HepG2 (cell line): ENCODE measurements around the gene CLASP1. TPM values are rescaled to one million over a fixed set of nuclear protein-coding genes. Genes with fewer than 3 reads are reported as not detected.

ENCODE experiments used
- ATAC-seq: fragments of 200-7000 bp; cut with Tn5 transposase; 3 replicates; pipeline ENCODE4 v1.9.1; 2020; ENCODE audit warnings: mild to moderate bottlenecking, moderate library complexity
- BruUV-seq: library from RNA; stranded (reverse); fragments of 400-500 nt; replicated peaks from 2 replicates; lab custom pipeline; 2021; lab: Mats Ljungman, UMichigan
- CTCF ChIA-PET: fragments of 300-600 bp; formaldehyde crosslinking; extraction: SDS; loops from one replicate; lab custom pipeline; 2021; ENCODE audit warnings: low total read pairs, inconsistent platforms, low intra/inter-chr PET ratio; lab: Yijun Ruan, JAX
- POLR2A ChIA-PET: fragments of 350-600 bp; sonication (Branson Sonifier 250); formaldehyde crosslinking; loops from one replicate; lab custom pipeline; 2020; ENCODE audit warnings: antibody characterized with exemption, inconsistent platforms; lab: Yijun Ruan, JAX
- DNase-seq: peaks from one replicate; pipeline ENCODE4 v3.0.0-alpha.2; 2015; ENCODE audit warnings: low spot score
- FAIRE-seq: peaks from 3 replicates; lab custom pipeline; 2011; peaks lifted over from hg19 to GRCh38; lab: Jason Lieb, UNC
- H2AFZ ChIP-seq: one replicate; pipeline ENCODE4 v1.6.1; 2011; ENCODE audit warnings: low read length, inconsistent platforms
- H3K27ac ChIP-seq: fragments of 300-600 bp; 3 replicates; pipeline ENCODE4 v1.8.0; 2011; ENCODE audit warnings: mixed run types, mild to moderate bottlenecking, mixed read lengths, low read length, inconsistent platforms; ENCODE audit not compliant: insufficient read depth; ENCODE audit errors: extremely low read length
- H3K27me3 ChIP-seq, 2 experiments: fragments of 200-600 bp in 1 of 2; 2 replicates in 1 of 2; 3 replicates in 1 of 2; pipeline versions ENCODE4 v1.6.0 to v1.8.0; 2011; ENCODE audit warnings: low read length in 2 of 2, mild to moderate bottlenecking in 2 of 2, moderate library complexity in 2 of 2, inconsistent platforms in 1 of 2; ENCODE audit not compliant: insufficient read depth in 2 of 2, control insufficient read depth in 1 of 2
- H3K36me3 ChIP-seq, 2 experiments: fragments of 200-600 bp in 1 of 2; replicated peaks in 1 of 2; 2 replicates in 1 of 2; 3 replicates in 1 of 2; pipeline versions ENCODE4 v1.5.1 to v1.8.0; 2011; ENCODE audit warnings: low read length in 2 of 2, inconsistent platforms in 1 of 2; ENCODE audit not compliant: insufficient read depth in 2 of 2, control insufficient read depth in 1 of 2
- H3K4me1 ChIP-seq: 2 replicates; pipeline ENCODE4 v1.5.1; 2012; ENCODE audit warnings: low read length, inconsistent platforms; ENCODE audit not compliant: insufficient read depth
- H3K4me2 ChIP-seq: 2 replicates; pipeline ENCODE4 v1.6.0; 2011; ENCODE audit warnings: low read depth, low read length, inconsistent platforms
- H3K4me3 ChIP-seq, 3 experiments: fragments of 200-600 bp in 1 of 3; sonication (generic), shearing (Covaris generic) in 1 of 3; replicated peaks in 1 of 3; 2 replicates each; pipeline ENCODE4 v1.5.1; 2011 to 2016; ENCODE audit warnings: low read length in 3 of 3, inconsistent platforms in 2 of 3, low read depth in 2 of 3, mild to moderate bottlenecking in 2 of 3, control low read depth in 1 of 3, mixed read lengths in 1 of 3; ENCODE audit not compliant: insufficient read depth in 1 of 3
- H3K79me2 ChIP-seq: one replicate; pipeline ENCODE4 v1.6.1; 2011; ENCODE audit warnings: low read length, inconsistent platforms; ENCODE audit not compliant: insufficient read depth
- H3K9ac ChIP-seq: 2 replicates; pipeline ENCODE4 v1.6.0; 2011; ENCODE audit warnings: mild to moderate bottlenecking, low read depth, low read length, inconsistent platforms; ENCODE audit not compliant: insufficient read depth
- H3K9me3 ChIP-seq: 2 replicates; pipeline ENCODE4 v1.5.1; 2012; ENCODE audit warnings: mild to moderate bottlenecking, low read length
- H4K20me1 ChIP-seq: 2 replicates; pipeline ENCODE4 v1.6.0; 2011; ENCODE audit warnings: inconsistent platforms, mild to moderate bottlenecking, low read length, moderate library complexity; ENCODE audit not compliant: insufficient read depth
- ERF ChIP-seq: IDR thresholded peaks from 2 replicates; pipeline ENCODE4 v1.6.1; 2018; ENCODE audit warnings: missing biosample characterization, missing genetic modification reagents
- HHEX ChIP-seq: IDR thresholded peaks from 2 replicates; pipeline ENCODE4 v1.6.1; 2016; ENCODE audit warnings: control low read depth
- PHF5A ChIP-seq: IDR thresholded peaks from one replicate; pipeline ENCODE4 v1.6.1; 2018; ENCODE audit warnings: low read depth, missing genetic modification reagents; ENCODE audit not compliant: unreplicated experiment
- SMAD9 ChIP-seq: sonication (generic); formaldehyde crosslinking; IDR thresholded peaks from 2 replicates; pipeline ENCODE4 v1.5.1; 2020; ENCODE audit warnings: mild to moderate bottlenecking, missing genetic modification reagents
- ZBTB4 ChIP-seq: sonication (generic); formaldehyde crosslinking; IDR thresholded peaks from 2 replicates; pipeline ENCODE4 v1.4.0; 2020; ENCODE audit warnings: missing genetic modification reagents, mild to moderate bottlenecking, borderline replicate concordance
- ZNF329 ChIP-seq: sonication (generic); formaldehyde crosslinking; IDR thresholded peaks from 2 replicates; pipeline ENCODE4 v1.9.0; 2021; ENCODE audit warnings: low read depth, mild to moderate bottlenecking, missing genetic modification reagents
- ZUFSP ChIP-seq: sonication (generic); formaldehyde crosslinking; IDR thresholded peaks from 2 replicates; pipeline ENCODE4 v1.9.0; 2021; ENCODE audit warnings: missing genetic modification reagents, mild to moderate bottlenecking, borderline replicate concordance
- WGBS: methylation state at CpG from one replicate; pipeline ENCODE4 v1.1.6; 2017; ENCODE audit warnings: low lambda C conversion rate; 5-methylcytosine and 5-hydroxymethylcytosine counted together
- in situ Hi-C: cut with HindIII; loops from 2 replicates; pipeline ENCODE4 v1.10.0; 2017; ENCODE audit warnings: low pct_unique_long_range_greater_than_20kb; ENCODE audit not compliant: extremely low pct_ligation_motif_present
- intact Hi-C: fragments of 100-400 bp; cut with micrococcal nuclease; formaldehyde crosslinking; loops from one replicate; pipeline ENCODE4 v1.10.0; 2022; ENCODE audit not compliant: unreplicated experiment
- polyA plus RNA-seq, 8 experiments: library from polyadenylated mRNA; depleted of rRNA in 3 of 8; stranded (reverse) in 7 of 8; unstranded in 1 of 8; fragments of >200 nt; fragmentation: Illumina TruSeq in 4 of 8; extraction: Trizol in 4 of 8; gene quantifications; 2 replicates each; pipeline versions ENCODE4 v1.2.1 to v1.2.3, GENCODE V29; 2011 to 2016; ENCODE audit warnings: low read depth in 4 of 8, missing spikeins in 1 of 8, mixed read lengths in 1 of 8; ENCODE audit not compliant: insufficient read depth in 1 of 8
- total RNA-seq, 5 experiments: library from RNA; depleted of rRNA; stranded (reverse); fragments of >200 nt; fragmentation: Illumina TruSeq; extraction: Trizol; gene quantifications; 2 replicates each; pipeline ENCODE4 v1.2.3, GENCODE V29; 2016; ENCODE audit warnings: low read depth in 1 of 5
- TF ChIP-seq, protein P1 (sequence below): sonication (generic); formaldehyde crosslinking; IDR thresholded peaks from 2 replicates; pipeline ENCODE4 v1.4.0; 2020; ENCODE audit warnings: mild to moderate bottlenecking, missing genetic modification reagents
- TF ChIP-seq, protein P2 (sequence below): sonication (generic); formaldehyde crosslinking; IDR thresholded peaks from 2 replicates; pipeline ENCODE4 v1.4.0; 2020; ENCODE audit warnings: missing genetic modification reagents, borderline replicate concordance
- TF ChIP-seq, protein P3 (sequence below): sonication (generic); formaldehyde crosslinking; IDR thresholded peaks from 2 replicates; pipeline ENCODE4 v1.5.0; 2020; ENCODE audit warnings: mild to moderate bottlenecking, missing genetic modification reagents
- TF ChIP-seq, protein P4 (sequence below): sonication (generic); formaldehyde crosslinking; IDR thresholded peaks from 2 replicates; pipeline ENCODE4 v1.4.0; 2020; ENCODE audit warnings: mild to moderate bottlenecking, missing genetic modification reagents

Gene CLASP1
- total and polyA plus RNA-seq, 2 of the 13 experiments (the other 11 are each of a cell fraction or from before 2014, with no cell fraction given): 11.7 to 47.9 TPM

DNA sequence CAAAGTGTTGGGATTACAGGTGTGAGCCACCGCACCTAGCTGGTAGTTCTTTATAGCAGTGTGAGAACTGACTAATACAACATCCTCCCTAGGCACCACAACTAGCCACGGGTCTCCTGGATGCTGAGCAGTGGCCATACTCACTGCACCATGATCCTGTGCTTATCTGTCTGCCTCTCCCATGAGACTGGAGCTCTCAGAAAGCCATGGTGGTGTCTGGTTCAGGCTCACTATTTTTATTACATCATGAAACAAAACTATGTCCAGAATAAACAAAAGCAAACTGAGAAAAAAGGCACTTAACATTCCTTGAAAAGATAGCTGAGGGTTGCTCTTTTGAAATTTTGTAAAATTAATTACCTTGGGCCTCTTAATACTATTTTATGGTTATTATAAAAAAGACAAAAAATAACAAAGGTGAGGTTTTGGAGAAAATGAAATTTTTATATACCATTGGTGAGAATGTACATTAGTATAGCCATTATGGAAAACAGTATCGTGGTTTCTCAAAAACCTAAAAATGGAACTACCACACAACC, 273.6 kb downstream of the CLASP1 start:
- no peak for ATAC-seq
- in situ Hi-C loops: no loop called here
- TF ChIP-seq HHEX (CRISPR knock-in tag): no peak
- TF ChIP-seq ZBTB4: no peak
- TF ChIP-seq, protein P1, sequence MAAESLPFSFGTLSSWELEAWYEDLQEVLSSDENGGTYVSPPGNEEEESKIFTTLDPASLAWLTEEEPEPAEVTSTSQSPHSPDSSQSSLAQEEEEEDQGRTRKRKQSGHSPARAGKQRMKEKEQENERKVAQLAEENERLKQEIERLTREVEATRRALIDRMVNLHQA (CRISPR knock-in tag): no peak
- TF ChIP-seq, protein P2, sequence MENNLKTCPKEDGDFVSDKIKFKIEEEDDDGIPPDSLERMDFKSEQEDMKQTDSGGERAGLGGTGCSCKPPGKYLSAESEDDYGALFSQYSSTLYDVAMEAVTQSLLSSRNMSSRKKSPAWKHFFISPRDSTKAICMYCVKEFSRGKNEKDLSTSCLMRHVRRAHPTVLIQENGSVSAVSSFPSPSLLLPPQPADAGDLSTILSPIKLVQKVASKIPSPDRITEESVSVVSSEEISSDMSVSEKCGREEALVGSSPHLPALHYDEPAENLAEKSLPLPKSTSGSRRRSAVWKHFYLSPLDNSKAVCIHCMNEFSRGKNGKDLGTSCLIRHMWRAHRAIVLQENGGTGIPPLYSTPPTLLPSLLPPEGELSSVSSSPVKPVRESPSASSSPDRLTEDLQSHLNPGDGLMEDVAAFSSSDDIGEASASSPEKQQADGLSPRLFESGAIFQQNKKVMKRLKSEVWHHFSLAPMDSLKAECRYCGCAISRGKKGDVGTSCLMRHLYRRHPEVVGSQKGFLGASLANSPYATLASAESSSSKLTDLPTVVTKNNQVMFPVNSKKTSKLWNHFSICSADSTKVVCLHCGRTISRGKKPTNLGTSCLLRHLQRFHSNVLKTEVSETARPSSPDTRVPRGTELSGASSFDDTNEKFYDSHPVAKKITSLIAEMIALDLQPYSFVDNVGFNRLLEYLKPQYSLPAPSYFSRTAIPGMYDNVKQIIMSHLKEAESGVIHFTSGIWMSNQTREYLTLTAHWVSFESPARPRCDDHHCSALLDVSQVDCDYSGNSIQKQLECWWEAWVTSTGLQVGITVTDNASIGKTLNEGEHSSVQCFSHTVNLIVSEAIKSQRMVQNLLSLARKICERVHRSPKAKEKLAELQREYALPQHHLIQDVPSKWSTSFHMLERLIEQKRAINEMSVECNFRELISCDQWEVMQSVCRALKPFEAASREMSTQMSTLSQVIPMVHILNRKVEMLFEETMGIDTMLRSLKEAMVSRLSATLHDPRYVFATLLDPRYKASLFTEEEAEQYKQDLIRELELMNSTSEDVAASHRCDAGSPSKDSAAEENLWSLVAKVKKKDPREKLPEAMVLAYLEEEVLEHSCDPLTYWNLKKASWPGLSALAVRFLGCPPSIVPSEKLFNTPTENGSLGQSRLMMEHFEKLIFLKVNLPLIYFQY (CRISPR knock-in tag): no peak
- no peak for TF ChIP-seq SMAD9 (CRISPR knock-in tag)
- no peak for TF ChIP-seq ZUFSP
- no peak for TF ChIP-seq ZNF329 (CRISPR knock-in tag)
- TF ChIP-seq, protein P3, sequence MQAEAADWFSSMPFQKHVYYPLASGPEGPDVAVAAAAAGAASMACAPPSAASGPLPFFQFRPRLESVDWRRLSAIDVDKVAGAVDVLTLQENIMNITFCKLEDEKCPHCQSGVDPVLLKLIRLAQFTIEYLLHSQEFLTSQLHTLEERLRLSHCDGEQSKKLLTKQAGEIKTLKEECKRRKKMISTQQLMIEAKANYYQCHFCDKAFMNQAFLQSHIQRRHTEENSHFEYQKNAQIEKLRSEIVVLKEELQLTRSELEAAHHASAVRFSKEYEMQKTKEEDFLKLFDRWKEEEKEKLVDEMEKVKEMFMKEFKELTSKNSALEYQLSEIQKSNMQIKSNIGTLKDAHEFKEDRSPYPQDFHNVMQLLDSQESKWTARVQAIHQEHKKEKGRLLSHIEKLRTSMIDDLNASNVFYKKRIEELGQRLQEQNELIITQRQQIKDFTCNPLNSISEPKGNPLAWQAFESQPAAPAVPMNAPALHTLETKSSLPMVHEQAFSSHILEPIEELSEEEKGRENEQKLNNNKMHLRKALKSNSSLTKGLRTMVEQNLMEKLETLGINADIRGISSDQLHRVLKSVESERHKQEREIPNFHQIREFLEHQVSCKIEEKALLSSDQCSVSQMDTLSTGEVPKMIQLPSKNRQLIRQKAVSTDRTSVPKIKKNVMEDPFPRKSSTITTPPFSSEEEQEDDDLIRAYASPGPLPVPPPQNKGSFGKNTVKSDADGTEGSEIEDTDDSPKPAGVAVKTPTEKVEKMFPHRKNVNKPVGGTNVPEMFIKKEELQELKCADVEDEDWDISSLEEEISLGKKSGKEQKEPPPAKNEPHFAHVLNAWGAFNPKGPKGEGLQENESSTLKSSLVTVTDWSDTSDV: no peak
- TF ChIP-seq ERF (CRISPR knock-in tag): no peak
- TF ChIP-seq, protein P4, sequence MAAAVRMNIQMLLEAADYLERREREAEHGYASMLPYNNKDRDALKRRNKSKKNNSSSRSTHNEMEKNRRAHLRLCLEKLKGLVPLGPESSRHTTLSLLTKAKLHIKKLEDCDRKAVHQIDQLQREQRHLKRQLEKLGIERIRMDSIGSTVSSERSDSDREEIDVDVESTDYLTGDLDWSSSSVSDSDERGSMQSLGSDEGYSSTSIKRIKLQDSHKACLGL (CRISPR knock-in tag): no peak
- TF ChIP-seq PHF5A: no peak

More for the DNA sequence above, 273.6 kb downstream of the CLASP1 start:
- no peak overlapping the region for H3K4me2 ChIP-seq
- no peaks in the 10 kb centered on the region for H3K27me3 ChIP-seq
- H3K9ac ChIP-seq: no peak overlapping the region
- H3K9me3 ChIP-seq: no peaks in the 10 kb centered on the region
- no peak overlapping the region for H3K4me3 ChIP-seq
- H4K20me1 ChIP-seq: no peaks in the 10 kb centered on the region
- ChIA-PET POLR2A (no interaction called here), CTCF (no interaction called here)
- intact Hi-C loops: no loop called here
- no peak overlapping the region for H3K27ac ChIP-seq
- DNase-seq (no peak), FAIRE-seq (no peak)
- no peak overlapping the region for H2AFZ ChIP-seq
- H3K36me3 ChIP-seq: peaks cover 20 to 53% of the 10 kb centered on the region in 2 experiments
- WGBS: 98% methylated on average over 3 of the region's 3 CpGs
- peaks cover 17% of the 10 kb centered on the region for H3K4me1 ChIP-seq
- no TSS peak for BruUV-seq
- H3K79me2 ChIP-seq: no peaks in the 10 kb centered on the region
